NCI-H2029 treated with DMSO at 0.1 percent for 48 hours (cell line): ENCODE results near the gene IL20RB.

Experiments
- DNase-seq: peaks from one replicate; lab custom pipeline; 2025; lab: John Stamatoyannopoulos, UW

IL20RB gene

DNA sequence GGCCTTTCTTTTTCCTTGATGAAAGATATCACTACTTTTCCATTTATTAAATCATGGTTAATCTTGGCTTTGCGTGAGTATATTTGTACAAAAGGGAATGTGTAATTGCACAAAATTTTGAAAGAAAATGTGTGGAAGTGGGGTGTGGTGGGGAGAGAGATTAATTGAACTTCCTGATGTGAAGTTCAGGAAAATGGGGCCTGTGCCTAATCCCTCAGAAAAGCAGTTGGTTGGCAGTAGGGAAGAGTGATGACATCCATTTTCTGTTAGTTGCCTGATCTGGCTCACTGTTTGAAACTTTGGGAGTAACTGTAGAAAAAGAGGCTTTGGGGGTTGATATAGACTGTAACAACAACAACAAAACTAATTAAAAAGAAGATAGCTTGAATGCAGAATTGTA is 10.8 kb upstream of the IL20RB start:
- DNase-seq, result no peak

DNA sequence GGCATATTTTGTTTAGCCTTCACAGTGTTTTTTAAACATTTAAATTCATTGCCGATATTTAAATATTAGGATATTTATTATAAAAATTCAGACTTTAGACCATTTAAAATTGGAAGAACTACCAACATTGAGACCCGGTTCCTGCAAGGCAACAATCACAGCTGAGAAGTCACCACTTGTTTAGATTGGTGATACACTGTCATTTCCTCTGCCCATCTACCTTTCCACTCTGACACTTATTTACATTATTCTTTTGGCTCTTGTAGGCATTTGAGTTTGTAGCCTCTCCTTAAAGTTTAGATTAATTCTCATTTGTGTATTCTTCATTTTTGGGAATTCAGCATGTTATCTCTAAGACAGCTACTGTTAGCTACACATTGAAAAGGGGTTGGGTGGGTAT is 10.3 kb upstream of the IL20RB start:
- DNase-seq, result no peak

DNA sequence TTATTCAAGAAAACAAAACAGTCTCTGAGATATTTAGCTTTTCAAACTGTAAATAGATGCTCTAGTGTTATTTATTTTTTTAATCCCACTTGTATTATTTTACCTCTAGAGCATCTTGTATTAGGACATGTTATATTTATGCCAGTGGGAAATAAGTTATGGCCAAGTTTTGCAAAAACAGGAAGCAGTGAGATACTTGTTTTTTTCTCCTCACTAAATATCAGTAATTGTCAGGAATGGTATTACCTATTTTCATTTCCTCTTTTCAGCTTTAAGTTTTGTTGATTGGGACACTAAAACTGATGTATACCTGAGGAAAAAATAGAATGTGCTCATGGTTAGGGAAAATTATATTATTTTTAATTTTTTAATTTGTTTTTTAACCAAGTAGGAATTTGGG is 8.6 kb upstream of the IL20RB start:
- no peak for DNase-seq

DNA sequence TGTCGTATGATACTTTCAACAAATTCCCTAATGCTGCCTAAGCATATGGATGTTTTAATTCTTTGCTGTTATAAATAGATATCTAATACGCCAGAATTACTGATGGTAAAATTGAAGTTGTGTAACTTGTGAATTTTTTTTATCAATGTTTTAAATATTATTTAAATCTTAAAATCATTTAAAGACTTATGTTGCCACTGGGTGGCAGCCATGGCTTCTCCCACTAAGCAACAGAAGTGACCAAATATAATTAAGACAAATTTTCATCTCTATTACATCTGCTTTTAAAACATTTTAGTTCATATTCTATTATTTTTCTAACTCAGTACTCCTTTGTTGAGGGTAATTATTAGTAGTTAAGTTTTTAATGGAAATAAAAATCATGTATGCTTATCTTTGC is 8.1 kb upstream of the IL20RB start:
- DNase-seq, result no peak

DNA sequence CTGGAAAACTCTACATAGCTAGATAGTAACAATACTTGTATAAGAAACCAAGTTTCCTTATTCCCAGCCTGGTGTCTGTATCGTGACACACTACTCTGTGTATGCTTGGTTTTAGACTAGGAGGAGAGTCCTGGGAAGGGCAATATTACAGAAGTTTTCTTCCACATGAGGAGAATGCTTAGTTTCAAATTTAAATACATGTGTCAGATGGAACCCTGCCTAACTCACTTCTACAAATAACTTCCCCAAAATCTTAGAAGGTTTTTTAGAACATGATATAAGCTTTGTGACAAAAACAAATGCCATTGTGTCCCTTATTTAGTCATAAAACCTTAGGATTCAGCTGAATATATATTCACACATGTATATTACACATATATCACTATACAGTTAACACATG is 7.2 kb upstream of the IL20RB start:
- no peak for DNase-seq

DNA sequence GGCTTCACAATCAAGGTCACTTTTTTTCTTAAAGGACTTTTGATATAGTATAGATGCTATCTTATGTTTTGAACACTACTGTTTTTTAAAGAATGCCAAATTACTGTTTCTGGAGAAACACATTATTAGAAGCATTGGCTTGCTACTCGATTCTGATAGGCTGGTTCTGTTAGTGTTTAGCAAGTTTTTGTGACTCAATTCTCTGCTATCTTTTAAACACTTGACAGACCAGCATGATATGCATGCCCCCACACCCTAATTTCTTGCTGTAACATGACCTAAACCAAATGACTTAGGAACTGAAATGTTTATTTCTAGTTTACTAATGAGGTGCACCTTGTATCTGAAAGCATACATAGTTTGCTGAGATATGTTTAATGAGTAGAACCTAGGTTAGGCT is 5.5 kb upstream of the IL20RB start:
- no peak for DNase-seq

DNA sequence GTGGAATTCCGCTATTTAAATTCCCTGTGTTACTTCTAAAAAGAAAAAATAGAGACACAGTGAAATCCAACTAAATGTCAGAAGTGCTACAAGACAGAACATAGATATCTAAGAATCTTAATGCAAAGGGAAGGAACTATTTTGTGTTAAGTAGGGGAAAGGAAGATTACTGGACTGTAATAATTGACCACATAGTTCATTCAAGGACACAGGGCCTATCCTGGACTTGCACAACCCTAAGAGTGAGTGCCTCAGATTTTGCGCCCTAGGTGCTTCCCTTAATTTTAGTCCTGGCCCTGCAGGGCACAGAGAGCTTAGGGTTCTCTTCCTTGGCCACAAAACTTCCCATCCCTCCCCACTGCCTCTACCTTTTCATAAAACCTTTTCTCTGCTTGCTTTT is 3.5 kb upstream of the IL20RB start:
- DNase-seq, result no peak

DNA sequence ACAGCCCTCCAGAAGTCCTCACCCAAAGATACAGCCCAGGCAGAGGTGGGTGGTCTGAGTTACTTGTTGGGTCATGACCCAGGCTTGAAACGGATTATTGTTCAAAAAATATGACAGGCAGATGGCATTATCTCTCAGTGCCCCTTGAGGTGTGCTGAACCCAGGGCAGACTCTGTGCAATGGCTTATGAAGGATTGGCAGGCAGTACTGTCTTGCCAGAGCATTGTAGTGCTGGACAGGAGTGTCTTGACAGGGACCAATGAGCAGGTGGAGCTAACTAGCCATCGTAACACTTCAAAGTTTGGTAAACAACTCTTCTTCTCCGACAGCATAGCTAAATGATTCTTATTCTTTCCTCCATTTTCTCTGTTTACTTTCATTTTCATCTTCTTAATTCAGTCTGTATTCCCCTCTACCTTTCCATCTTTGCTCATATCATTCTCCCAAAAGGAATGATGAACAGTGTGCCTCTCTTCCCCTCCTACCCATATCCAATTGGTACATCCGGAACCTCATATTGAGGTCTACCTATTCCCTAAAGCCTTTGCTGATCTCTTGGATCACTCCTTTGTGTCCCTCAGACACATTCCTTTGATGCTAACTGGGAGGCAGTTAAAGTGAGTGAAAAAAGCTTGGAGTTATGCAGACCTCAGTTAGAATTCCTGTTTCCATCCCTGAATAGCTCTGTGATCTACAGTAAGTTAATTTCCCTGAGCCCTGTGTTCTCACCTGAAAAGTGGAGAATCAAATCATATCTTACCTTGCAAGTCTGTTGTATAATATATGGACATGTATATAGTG is 2.6 kb upstream of the IL20RB start:
- DNase-seq, result no peak

DNA sequence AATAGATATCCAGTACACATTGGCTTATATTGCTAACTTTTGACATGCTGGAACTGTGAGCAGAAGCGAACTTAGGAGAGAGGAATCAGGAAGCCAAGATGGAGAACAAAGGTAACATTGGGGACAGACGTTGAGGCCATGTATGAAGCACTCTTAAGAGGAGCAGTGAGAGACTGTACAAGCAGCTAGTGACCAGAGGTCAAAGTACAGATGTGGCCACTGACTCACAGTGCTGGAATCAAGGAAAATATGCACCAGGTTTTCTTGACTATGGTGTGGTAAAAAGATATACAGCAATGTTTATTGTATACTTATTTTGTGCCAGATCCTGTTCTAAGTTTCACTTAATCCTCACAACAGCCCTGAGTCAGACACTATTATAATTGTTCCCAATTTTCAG is 2.0 kb upstream of the IL20RB start:
- no peak for DNase-seq

DNA sequence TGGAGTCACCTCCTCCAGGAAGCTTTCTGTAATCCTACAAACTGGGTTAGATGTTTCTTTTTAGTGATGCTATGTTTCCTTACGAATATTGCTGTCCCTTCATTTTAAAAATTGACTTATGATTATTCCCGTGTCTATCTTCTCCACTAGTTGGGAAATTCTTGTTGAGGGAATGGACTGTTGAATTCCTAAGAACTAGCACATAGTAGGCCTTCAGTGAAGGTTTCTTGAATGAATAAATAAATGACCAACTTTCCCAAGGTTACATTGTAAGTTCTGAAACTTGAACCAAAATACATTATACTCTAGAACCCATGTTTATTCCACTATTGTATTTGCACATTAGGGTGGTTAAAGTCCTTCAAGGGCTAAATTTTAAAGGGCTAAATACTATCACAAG is 812 bp upstream of the IL20RB start:
- DNase-seq, result no peak

DNA sequence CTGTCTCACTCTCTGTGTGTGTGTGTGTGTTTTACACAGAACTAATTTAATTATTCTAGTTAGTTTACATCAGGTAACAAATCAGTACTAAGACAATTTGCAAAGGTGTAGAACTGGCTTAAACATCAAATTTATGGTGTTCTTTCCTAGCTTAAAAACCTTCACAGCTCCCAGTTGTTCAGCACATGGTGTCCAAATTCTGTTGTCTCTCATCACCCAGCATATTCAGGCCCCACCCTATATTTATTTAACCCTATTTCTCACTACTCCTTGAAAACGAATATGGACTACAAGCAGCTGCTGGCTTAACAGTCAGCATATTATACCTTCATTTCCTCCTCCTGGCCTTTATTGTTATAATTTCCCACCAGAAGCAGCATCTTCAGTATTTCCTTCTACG is 1.2 kb downstream of the IL20RB start:
- DNase-seq, result no peak

DNA sequence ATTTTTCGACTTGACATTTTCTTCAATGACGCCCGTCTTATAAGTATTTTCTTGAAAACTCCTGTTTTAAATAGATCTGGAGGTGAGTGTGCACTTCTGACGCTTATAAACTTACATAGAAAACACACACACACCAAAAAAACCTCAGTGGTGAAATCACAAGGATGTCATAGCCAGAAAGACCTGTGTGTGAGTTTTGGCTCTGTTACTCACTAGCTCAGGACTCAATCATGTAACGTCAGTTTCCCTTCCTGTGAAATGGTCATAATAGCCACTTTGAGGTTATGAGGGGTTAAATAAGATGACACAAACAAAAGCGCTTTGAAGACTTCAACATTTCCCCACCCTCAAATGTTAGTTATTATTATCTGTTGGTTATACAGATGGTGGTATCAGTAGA is 1.8 kb downstream of the IL20RB start:
- no peak for DNase-seq

DNA sequence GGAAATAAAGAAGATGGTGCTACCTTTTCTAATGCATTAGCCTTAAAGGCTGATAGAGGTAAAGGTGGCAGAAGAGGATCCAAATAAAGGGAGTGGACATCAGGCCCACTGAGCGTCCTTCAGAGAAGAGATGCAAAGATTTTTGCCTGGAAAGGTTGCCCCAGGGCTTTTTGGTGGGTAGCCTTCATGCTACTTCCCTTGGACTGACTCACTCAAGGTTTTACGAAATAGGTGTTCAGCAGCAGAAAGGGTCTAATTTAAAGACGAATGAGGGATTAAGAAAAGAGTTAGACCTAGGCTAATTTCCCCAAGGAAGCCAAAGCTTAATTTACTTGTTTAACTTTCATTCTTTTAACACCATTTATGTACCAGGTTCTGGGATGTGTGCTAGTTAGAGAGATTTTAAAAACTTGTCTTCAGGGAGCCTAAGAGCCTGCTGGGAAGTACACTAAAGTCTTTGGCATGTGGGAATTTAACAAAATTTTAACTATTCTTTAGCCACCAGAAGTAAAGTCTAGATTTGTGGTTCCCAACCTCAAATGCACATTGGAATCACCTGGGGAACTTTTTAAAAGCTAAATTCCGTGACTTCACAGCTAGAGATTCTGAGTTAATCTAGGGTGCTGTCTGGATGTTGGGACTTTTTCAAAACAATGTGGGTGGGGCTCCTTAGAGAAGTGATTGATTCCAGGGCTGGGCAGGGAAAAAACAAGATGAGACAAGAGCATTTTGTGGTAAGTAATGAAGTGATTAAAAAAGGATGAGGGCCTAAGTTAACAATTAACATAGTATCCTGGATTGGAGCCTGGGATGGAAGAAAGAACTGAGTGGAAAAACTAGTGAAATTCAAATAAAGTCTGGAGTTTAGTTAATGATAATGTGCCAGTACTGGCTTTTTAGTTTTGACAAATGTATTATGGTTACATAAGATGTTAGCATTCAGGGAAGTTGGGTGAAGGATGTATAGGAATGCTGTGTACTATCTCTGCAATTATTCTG is 3.4 kb downstream of the IL20RB start:
- DNase-seq, result no peak

DNA sequence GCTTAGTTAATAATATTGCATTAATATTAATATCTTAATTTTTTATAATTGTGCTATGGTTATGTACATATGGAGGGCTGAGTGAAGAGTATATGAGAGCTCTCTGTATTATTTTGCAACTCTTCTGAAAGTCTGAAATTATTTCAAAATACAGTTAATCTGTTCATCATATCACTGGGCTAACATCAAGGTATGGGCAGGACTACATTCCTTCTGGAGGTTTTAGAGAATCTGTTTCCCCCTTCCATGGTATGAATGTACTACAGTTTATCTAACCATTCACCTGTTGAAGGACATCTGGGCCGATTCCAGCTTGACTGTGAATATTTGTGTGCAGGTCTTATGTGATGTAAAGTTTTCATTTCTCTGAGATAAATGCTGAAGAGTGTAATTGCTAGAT is 5.1 kb downstream of the IL20RB start:
- DNase-seq, result no peak

DNA sequence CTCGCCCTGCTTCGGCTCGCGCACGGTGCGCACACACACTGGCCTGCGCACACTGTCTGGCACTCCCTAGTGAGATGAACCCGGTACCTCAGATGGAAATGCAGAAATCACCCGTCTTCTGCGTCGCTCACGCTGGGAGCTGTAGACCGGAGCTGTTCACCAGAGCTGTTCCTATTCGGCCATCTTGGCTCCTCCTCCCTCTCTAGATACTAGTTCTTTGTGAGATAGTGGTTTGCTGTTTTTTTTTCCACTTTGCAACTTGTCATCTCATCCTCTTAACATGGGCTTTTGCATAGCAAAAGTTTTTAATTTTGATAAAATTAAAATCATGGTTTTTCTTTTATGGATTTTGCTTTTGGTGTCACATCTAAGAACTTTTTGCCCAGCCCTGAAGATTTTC is 11.8 kb downstream of the IL20RB start:
- DNase-seq, result peak; percentile 3

DNA sequence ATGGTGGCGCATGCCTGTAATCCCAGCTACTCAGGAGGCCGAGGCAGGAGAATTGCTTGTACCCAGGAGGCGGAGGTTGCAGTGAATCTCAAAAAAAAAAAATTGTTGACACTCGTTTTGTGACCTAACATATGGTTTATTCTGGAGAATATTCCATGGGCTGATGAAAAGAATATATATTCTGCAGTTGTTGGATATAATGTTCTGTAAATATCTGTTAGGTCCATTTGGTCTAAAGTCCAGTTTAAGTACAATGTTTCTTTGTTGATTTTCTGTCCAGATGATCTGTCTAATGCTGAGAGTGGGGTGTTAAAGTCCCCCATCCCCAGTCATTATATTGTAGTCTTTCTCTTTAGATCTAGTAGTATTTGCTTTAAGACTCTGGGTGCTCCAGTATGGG is 15.6 kb downstream of the IL20RB start:
- no peak for DNase-seq

DNA sequence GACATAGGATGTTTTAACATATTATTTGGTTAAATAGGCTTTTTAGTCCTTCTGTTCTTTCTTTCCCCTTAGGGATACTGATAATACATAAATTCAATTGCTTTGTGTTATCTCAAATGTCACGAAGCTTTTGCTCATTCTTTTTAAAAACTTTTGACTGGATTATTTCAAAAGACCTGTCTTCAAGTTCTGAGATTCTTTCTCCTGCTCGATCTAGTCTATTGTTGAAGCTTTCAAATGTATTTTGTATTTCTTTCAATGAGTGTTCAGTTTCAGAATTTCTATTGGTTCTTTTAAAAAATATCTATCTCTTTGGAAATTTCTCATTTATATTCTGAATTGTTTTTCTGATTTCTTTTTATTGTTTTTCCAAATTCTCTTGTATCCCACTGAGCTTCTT is 16.9 kb downstream of the IL20RB start:
- DNase-seq, result no peak

DNA sequence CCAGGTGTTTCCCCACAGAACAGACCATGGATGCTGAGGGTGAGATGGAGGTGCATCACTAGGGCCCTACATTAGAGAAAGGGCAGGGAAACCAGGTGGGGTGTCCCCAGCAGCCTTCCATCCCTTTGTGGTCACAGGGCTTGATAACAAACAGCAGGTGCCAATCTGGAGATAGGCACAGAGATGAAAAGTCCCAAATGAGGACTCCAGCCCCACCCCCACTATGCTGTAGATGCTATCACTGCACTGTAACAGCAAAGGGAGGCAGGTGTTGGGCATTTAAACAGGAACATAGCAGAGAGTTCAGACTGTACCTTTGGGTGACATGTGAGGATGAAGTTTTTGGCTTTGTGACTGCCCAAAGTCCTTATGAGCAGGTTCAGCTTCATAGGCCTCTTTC is 21.4 kb downstream of the IL20RB start:
- DNase-seq, result no peak

DNA sequence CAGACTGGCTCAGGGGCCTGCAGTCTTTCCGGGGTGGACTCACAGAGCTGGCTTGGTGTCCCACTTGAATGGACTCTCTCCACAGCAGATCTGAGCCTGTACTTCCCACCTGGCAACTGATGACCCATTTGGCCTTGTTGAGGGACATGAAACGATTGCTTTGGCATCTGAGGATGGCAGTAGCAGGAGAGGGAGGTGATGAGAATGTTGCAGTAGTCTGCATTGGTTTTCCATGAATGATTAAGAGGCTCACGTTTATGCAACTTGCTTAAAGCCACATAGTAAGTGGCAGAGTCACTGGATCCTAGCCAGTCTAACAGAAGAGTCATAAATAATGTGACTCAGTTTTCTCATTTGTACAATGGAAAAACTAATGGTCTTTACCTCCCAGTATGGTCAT is 21.9 kb downstream of the IL20RB start:
- DNase-seq, result no peak

DNA sequence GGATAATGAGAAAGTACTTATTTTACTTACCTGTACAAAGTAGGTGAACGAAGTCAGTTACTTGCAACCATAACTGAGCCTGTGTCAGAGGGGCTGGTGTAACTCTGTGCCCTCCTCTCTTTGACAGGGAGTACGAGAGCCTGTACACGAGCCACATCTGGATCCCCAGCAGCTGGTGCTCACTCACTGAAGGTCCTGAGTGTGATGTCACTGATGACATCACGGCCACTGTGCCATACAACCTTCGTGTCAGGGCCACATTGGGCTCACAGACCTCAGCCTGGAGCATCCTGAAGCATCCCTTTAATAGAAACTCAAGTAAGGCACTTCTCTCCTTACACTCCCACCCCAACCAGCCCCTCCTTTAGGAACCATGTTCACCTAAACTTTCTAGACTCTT is 24.2 kb downstream of the IL20RB start:
- no peak for DNase-seq

DNA sequence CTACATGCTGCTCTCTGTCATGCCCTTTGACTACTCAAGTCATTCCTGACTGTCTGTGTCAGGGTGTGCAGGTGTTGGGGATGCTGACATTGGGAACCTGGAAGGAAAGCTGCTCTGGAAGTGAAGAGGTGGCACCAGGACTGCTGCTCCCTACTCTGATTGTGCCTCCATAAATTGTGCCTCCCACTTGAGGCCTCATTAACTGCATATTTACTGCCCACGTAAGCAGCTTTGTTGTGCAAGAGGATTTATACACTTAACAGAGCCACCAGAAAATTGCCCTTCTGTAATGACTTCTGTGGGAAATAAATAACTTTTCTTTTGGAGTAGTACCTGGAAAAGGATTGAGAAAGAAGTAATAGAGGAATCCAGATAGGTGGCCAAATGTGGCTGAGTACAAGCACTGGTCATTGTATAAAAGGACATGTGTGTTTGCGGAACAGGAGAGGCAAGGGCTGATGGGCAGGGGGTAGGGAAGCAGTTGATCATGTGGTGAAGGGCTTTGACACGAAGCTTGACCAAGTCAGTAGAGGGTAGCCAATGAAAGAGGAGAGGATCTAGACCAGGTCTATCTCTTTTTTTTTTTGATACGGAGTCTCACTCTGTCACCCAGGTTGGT is 24.8 kb downstream of the IL20RB start:
- no peak for DNase-seq

DNA sequence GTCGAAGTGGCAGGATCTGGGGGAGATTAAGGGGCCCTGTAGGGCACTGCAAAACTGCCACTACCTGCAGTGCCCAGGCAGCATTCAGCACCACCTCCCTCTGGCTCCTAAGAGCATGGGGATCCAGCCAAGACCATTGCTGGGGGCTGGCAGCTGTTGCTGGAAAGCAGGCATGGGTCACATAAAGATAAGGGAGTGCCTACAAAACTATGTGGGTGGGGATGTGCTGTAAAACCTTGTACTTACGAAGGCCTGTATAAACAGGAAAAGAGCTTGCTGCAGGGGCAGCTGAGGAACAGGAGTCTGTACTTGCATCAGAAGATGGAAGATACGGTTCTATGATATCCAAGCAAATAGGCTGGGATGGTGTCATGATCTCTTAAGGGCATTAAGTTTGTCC is 27.1 kb downstream of the IL20RB start:
- no peak for DNase-seq
